T-helper 1 cell treated with Interleukin-12 subunit alpha and Interleukin-12 subunit beta and Interleukin-4 antibody, amounts not matched to agents 30 μg/mL and 1 μg/mL, for 36 hours (primary cell): ENCODE data around the gene GALNT3.

ENCODE experiments used
- H3K27ac Mint-ChIP-seq: one replicate; pipeline ENCODE4 v1.8.0; 2021; ENCODE audit warnings: mild to moderate bottlenecking, mixed read lengths
- H3K27me3 Mint-ChIP-seq: one replicate; pipeline ENCODE4 v1.8.0; 2021; ENCODE audit warnings: low read depth, mixed read lengths
- H3K36me3 Mint-ChIP-seq: one replicate; pipeline ENCODE4 v1.8.0; 2021; ENCODE audit warnings: low read depth, mixed read lengths
- H3K4me1 Mint-ChIP-seq: one replicate; pipeline ENCODE4 v1.8.0; 2021; ENCODE audit warnings: low read depth, mixed read lengths
- H3K4me3 Mint-ChIP-seq: one replicate; pipeline ENCODE4 v1.8.0; 2021; ENCODE audit warnings: mild to moderate bottlenecking, moderate library complexity, mixed read lengths
- H3K9me3 Mint-ChIP-seq: one replicate; pipeline ENCODE4 v1.8.0; 2021; ENCODE audit warnings: mixed read lengths

Gene GALNT3

DNA sequence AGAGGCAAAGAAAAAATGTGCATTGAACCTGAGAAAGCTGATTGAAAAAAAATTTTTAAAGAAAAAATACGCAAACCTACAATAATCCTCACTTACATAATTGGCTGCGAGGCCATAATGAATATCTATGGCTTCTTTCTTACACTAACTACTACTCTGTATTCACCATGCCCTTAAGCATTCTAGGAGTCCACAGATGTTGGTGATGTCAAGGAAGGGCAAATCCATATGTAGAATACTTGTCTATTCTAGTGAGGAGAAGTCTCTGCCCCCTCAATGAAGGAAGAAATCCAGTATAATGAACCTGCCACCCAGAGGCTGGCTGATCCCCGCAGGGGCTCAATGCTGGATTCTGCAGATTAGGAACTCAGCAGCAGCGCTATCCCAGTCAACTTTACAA is 14.3 kb downstream of the GALNT3 start:
- Mint-ChIP-seq H3K4me3 (no peak overlapping the region), H3K36me3 (peaks cover 28% of the 10 kb centered on the region), H3K27ac (no peak overlapping the region)

DNA sequence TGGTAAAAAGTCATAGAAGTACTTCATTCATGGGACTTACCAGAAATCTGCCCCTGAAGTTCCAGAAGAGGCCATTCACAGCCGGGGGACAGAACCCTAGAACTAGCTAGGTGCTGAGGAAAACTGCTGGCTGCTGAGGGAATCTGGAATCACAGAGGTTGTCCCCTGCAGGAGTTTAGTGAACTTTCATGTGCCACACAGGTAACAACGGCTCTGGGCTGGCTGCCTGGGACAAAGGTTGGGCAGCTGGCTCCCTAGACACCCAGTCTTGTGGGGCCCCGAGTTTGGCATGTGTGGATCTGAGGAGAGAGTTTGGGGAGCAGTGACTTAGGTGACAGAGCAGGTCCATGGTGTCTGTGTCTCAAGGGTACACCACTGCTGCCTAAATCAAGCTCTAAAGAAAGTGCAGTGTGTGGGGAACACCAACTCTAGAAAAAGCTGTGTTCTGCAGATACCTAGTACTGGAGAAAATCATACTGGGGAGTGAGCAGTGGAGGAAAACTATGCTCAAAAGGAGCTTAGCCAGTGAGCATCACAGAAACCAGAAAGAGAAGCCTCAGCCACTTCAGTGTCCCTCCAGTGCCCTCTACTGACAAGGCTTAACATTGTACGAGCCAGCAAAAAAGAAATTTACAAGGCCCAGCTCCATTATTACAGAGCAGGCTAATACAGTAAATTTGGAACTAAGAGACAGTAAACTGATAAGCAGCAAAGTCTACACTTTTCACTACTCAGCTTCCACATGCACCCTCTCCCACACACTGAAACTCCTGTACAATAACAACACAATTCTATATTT is 15.2 kb downstream of the GALNT3 start:
- Mint-ChIP-seq H3K4me1 (peaks cover 16% of the 10 kb centered on the region), H3K9me3 (peaks cover 15% of the 10 kb centered on the region), H3K27ac (no peak overlapping the region), H3K27me3 (no peaks in the 10 kb centered on the region), H3K4me3 (no peak overlapping the region), H3K36me3 (peaks cover 25% of the 10 kb centered on the region)

More for the DNA sequence above, 14.3 kb downstream of the GALNT3 start:
- Mint-ChIP-seq H3K9me3 (peaks cover 15% of the 10 kb centered on the region), H3K27me3 (no peaks in the 10 kb centered on the region), H3K4me1 (peaks cover 16% of the 10 kb centered on the region)

DNA sequence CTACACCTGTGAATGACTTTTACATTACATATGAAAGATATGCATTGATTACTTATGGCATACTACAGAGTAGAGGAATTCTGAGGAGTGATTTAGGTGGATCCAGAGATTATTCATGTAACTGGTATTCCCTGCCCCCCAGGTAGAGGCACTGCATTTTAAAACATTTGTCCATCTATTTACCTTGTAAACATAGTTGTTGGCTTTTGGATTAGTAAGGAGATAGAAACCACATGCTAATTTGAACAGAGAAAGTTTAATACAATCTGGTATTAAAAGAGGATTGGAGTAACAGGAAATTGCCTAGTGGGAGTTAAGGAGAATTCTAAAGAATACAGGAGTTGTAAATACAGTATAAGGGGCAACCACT is 15.9 kb downstream of the GALNT3 start:
- Mint-ChIP-seq H3K36me3 (peaks cover 28% of the 10 kb centered on the region), H3K4me1 (peaks cover 16% of the 10 kb centered on the region), H3K9me3 (peaks cover 15% of the 10 kb centered on the region), H3K4me3 (no peak overlapping the region), H3K27ac (no peak overlapping the region), H3K27me3 (no peaks in the 10 kb centered on the region)

DNA sequence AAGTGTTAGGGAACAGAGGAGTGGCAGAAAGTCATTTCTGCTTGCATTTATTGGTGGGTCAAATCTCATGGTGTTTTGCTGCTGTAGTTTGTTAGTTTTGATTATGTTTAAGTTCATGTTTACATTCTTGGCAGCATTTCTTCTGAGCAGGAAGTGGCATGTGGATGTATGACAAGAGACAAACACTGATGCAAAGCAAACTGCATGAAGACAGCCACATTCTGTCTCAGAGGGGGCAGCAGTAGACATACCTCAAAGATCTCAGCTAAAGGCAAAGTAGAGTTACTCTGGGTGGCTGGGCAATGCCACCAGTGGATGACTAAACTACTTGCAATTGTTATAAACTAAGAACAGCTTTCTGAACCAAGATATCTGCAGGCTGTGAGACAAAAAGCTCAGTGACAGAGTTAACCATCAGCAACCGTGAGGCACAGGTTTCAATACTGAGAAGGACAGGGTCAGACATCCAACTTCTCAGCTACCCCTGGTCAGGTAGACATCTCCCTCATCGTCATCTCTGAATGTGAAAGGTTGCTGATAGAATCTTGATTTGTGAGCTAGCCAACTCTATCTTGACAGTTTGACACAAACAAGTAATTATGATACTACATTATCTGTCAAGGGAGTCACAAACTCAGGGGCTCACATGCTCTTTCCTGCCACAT is 16.4 kb downstream of the GALNT3 start:
- Mint-ChIP-seq H3K9me3 (peaks cover 15% of the 10 kb centered on the region), H3K4me1 (peaks cover 16% of the 10 kb centered on the region), H3K27ac (peak overlapping the region; percentile 29), H3K36me3 (peaks cover 28% of the 10 kb centered on the region), H3K27me3 (no peaks in the 10 kb centered on the region), H3K4me3 (no peak overlapping the region)

DNA sequence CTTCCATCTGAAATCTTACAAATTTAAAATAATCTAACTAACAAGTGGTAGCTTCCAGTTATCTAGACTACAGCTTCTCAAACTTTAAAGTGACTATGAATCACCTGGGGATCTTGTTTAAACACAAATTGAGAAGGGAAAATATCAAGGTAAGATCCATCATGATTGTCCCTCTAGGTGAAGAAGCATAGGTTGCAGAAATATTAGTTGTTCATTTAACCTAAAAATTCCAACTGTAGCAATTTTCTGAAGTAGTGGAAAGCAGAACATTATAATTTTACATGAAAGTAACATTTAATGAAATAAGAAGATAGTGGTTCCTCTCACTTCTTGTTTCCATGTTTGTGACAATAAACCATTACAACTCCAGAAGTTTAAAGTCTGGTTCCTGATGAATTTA is 17.3 kb downstream of the GALNT3 start:
- Mint-ChIP-seq H3K4me3 (no peak overlapping the region), H3K9me3 (peaks cover 15% of the 10 kb centered on the region)

DNA sequence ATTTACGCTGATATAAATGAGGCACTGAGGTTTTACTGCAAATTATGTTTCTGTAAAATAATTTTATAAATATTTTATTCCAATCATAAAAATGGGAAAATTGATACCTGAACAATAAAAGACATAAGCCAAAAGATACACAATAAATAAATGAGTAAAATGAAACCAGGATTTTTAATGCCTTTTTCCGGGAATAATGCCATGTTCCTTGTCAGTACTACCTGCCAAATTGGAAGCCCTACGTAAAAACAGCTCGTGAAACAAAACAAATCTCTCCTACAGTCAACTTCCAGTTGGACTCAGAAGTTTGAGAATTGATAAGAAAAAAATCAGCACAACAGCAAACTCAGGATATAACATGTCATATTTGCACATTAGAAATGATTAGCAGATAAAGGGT is 18.0 kb downstream of the GALNT3 start:
- H3K27me3 Mint-ChIP-seq = no peaks in the 10 kb centered on the region
- H3K36me3 Mint-ChIP-seq = peaks cover 27% of the 10 kb centered on the region
- H3K27ac Mint-ChIP-seq = no peak overlapping the region
- no peak overlapping the region for H3K4me3 Mint-ChIP-seq
- H3K4me1 Mint-ChIP-seq = peaks cover 16% of the 10 kb centered on the region
- H3K9me3 Mint-ChIP-seq = peaks cover 15% of the 10 kb centered on the region

More for the DNA sequence above, 17.3 kb downstream of the GALNT3 start:
- no peak overlapping the region for H3K27ac Mint-ChIP-seq
- H3K27me3 Mint-ChIP-seq = no peaks in the 10 kb centered on the region
- peaks cover 27% of the 10 kb centered on the region for H3K36me3 Mint-ChIP-seq
- H3K4me1 Mint-ChIP-seq = peaks cover 16% of the 10 kb centered on the region

DNA sequence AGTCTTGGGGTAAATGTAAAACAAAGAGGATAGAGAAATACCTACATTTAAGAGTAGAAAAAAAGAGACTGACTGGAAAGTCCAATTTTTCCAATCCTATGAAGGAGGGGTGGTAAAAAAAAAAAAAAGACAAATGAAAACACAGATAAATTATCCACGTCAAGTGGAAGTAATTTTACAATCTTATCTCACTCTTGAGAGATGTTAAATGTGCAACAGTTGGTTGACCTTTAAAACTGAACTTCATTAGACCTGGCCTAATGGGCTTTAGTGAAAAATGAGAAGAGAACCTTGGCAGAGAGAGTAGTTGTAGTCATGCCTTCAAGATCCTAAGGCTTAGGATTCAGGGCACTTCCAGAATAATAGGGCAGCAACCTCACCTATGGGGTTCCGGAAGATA is 20.4 kb downstream of the GALNT3 start:
- peaks cover 14% of the 10 kb centered on the region for H3K4me1 Mint-ChIP-seq

DNA sequence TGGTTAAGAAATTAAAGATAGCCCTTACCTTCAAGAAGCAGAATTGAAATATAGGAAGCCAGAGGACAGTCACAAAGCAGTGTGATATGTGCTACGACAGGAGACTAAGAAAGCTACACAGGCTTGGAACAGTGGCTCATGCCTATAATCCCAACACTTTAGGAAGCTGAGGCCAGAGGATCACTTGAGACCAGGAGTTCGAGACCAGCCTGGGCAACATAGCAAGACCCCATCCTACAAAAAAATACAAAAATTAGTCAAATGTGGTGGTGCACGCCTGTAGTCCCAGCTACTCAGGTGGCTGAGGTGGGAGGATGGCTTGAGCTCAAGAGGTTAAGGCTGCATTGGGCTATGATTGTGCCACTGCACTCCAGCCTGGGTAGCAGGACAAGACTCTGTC is 21.9 kb downstream of the GALNT3 start:
- Mint-ChIP-seq H3K27ac (no peak overlapping the region), H3K9me3 (no peaks in the 10 kb centered on the region), H3K36me3 (peaks cover 11% of the 10 kb centered on the region), H3K27me3 (no peaks in the 10 kb centered on the region), H3K4me3 (no peak overlapping the region), H3K4me1 (peaks cover 2% of the 10 kb centered on the region)

More for the DNA sequence above, 20.4 kb downstream of the GALNT3 start:
- Mint-ChIP-seq H3K27me3 (no peaks in the 10 kb centered on the region), H3K4me3 (no peak overlapping the region), H3K9me3 (no peaks in the 10 kb centered on the region), H3K27ac (no peak overlapping the region), H3K36me3 (peaks cover 19% of the 10 kb centered on the region)

DNA sequence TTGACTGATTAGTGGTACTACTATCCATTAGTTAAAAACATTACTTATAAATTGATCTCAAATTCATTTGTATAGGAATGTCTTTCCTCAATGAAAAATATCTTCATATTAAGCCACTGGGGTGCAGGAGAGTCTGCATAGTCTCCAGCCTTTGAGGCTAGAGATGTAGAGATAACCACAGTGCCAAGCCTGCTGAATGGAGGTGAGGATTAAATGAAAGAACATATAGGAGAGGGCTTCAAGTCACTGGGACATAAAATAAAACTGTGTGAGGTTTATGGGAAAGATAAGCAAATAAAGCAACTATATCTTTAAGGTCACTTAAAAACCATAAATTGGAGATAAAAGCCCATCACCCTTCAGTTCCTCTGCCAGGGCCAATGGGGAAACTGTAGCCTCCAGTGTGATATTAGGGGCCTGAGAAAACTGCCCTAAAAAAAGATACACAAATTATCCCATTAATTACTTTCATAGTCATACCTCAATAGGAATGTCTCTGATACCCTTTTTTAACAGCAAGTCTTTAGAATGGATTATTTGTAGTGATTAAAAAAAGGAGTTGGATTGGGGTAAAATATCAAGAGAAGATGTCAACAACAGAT is 27.6 kb downstream of the GALNT3 start:
- Mint-ChIP-seq H3K27me3 (no peaks in the 10 kb centered on the region), H3K9me3 (no peaks in the 10 kb centered on the region), H3K36me3 (peaks cover 2% of the 10 kb centered on the region), H3K27ac (no peak overlapping the region), H3K4me1 (peaks cover 2% of the 10 kb centered on the region), H3K4me3 (no peak overlapping the region)

DNA sequence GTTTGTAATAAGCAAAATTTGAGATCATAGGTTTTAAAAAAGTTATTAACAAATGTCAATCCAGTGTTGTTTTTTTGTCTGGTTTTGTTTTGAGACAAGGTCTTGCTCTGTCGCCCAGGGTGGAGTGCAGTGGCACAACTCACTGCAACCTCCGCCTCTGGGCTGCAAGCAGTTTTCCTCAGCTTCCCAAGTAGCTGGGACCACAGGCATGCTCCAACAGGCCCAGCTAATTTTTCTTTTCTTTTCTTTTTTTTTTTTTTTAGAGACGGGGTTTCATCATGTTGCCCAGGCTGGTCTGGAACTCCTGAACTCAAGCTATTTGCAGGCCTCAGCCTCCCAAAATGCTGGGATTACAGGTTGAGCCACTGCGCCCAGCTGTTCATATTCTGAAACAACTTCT is 31.3 kb downstream of the GALNT3 start:
- Mint-ChIP-seq H3K36me3 (peaks cover 14% of the 10 kb centered on the region), H3K27me3 (no peaks in the 10 kb centered on the region), H3K4me3 (no peak overlapping the region), H3K27ac (no peak overlapping the region), H3K9me3 (no peaks in the 10 kb centered on the region), H3K4me1 (peaks cover 2% of the 10 kb centered on the region)

DNA sequence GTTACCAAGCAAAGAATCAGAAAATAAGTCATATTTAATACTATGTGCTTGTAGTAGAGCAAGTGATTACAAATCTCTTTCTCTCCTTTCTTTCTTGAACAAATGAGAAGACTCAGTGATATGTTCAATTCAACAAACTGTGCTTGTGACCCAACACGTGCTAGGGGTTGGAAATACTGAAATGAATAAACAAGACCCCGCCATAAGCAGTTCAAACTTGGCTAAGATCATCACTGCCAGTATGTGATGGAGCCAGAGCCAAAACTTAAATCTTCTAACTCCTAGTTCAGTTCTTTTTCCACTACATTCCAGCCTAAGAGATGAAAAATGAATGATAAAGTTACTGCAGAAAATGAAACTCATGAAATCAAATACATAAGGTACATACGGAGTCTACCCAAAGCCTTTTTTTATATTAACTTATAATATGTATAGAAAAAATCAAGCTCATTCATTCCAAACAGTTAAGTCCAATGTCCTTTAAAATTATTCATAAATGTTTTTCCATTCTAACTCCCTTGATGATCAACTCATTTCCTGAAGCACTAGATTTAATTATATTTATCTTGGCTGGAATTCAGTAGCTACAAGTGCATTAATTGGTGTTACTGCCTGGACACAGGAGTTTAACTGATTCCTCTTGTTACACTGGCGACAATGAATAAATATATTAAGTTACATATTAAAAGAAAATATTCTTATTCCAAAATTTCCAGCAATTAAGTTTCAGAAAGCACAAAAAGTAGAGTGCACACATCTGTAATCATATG is 36.0 kb downstream of the GALNT3 start:
- H3K27ac Mint-ChIP-seq = no peak overlapping the region
- peaks cover 16% of the 10 kb centered on the region for H3K36me3 Mint-ChIP-seq
- H3K4me3 Mint-ChIP-seq = no peak overlapping the region
- no peaks in the 10 kb centered on the region for H3K9me3 Mint-ChIP-seq
- no peaks in the 10 kb centered on the region for H3K4me1 Mint-ChIP-seq
- H3K27me3 Mint-ChIP-seq = no peaks in the 10 kb centered on the region

DNA sequence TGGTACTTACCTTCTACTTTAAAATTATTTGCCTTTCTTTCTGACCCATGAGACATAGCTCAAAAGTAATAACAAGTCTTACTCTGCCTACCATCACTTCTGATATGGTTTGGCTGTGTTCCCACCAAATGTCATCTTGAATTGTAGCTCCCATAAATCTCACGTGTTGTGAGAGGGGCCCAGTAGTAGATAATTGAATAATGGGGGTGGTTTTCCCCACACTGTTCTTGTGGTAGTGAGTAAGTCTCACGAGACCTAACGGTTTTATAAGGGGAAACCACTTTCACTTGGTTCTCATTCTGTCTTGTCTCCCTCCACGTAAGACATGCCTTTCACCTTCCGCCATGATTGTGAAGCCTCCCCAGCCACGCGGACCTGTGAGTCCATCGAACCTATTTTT is 47.5 kb downstream of the GALNT3 start:
- no peaks in the 10 kb centered on the region for H3K27me3 Mint-ChIP-seq
- no peak overlapping the region for H3K4me3 Mint-ChIP-seq
- no peaks in the 10 kb centered on the region for H3K9me3 Mint-ChIP-seq
- no peaks in the 10 kb centered on the region for H3K4me1 Mint-ChIP-seq
- peaks cover 18% of the 10 kb centered on the region for H3K36me3 Mint-ChIP-seq
- no peak overlapping the region for H3K27ac Mint-ChIP-seq

DNA sequence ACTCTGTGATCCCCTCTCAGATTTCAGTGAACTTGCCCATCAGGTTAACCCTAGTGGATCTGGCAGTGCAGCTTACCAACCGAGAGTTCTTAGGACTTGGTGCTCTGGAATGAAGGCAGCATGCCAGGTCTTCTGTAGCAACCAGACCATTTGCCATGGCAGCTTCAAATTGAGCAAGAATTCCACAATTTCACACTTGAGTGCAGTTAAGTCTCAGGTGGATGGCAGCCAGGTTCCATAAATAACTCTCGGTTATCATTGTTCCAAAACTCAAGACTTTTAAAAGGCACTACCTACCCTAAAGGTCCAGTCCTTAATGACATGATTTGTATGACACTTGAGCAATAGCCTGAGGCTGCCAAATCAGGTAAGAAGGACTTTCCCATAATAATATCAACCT is 48.1 kb downstream of the GALNT3 start:
- Mint-ChIP-seq H3K27me3 (no peaks in the 10 kb centered on the region), H3K36me3 (peaks cover 17% of the 10 kb centered on the region), H3K4me1 (no peaks in the 10 kb centered on the region), H3K27ac (no peak overlapping the region), H3K4me3 (no peak overlapping the region), H3K9me3 (no peaks in the 10 kb centered on the region)

DNA sequence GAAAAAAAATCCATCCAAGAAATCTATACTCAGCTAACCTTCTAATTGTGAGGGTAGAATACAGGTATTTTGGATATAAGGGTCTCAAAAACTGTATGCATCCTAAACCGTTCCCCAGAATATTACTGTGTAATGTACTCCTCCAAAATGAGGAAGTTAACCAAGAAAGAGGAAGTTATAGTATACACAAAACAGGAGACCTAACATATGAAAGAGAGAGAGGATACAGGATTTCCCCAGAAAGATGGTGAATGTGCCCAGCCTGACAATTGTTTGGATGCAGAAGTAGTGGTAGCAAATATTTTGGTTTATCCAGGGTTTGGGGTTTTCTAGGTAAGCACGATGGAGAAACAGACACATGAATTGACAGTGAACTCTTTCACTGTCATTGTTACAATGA is 50.6 kb downstream of the GALNT3 start:
- Mint-ChIP-seq H3K9me3 (no peaks in the 10 kb centered on the region), H3K36me3 (peaks cover 13% of the 10 kb centered on the region), H3K27ac (no peak overlapping the region), H3K4me3 (no peak overlapping the region), H3K4me1 (no peaks in the 10 kb centered on the region), H3K27me3 (no peaks in the 10 kb centered on the region)
